K562 (cell line): ENCODE results near the gene SRGAP2B. TPM values are rescaled to one million over a fixed set of nuclear protein-coding genes. Genes with fewer than 3 reads are reported as not detected.
"Not testable (repeated sequence)": the region's sequence is repeated elsewhere in the genome, so short reads cannot be mapped to it uniquely, and the experiment has no call there.

Source experiments
- ATAC-seq: fragments of 200-7000 bp; cut with Tn5 transposase; 3 replicates; pipeline ENCODE4 v1.9.1; 2020; ENCODE audit warnings: moderate library complexity
- BruUV-seq: library from RNA; stranded (reverse); fragments of 400-500 nt; replicated peaks from 2 replicates; lab custom pipeline; 2021; lab: Mats Ljungman, UMichigan
- CTCF ChIA-PET: fragments of 300-600 bp; formaldehyde crosslinking; extraction: SDS; loops from one replicate; lab custom pipeline; 2021; ENCODE audit warnings: low intra/inter-chr PET ratio; lab: Yijun Ruan, JAX
- POLR2A ChIA-PET: fragments of 300-600, 350-650 bp; sonication (Branson Sonifier 250); formaldehyde crosslinking; extraction: SDS; loops from one replicate; lab custom pipeline; 2021; ENCODE audit warnings: antibody characterized with exemption, inconsistent platforms; lab: Yijun Ruan, JAX
- DNase-seq, 4 experiments: peaks; one replicate each; pipeline versions ENCODE4 v3.0.0 to v3.0.0-alpha.2; 2011 to 2018; ENCODE audit warnings: low spot score in 3 of 4, mixed read lengths in 3 of 4; ENCODE audit errors: extremely low read depth in 1 of 4
- FAIRE-seq: peaks from 2 replicates; lab custom pipeline; 2011; peaks lifted over from hg19 to GRCh38; lab: Jason Lieb, UNC
- H2AFZ ChIP-seq: 2 replicates; pipeline ENCODE4 v1.6.0; 2011; ENCODE audit warnings: low read depth, low read length, control low read depth, inconsistent platforms
- H3K27ac ChIP-seq: fragments of 200-600 bp; 3 replicates; pipeline ENCODE4 v1.8.0; 2011; ENCODE audit warnings: low read depth, mild to moderate bottlenecking, control low read depth, inconsistent platforms, low read length, moderate library complexity, mixed read lengths; ENCODE audit errors: extremely low read depth
- H3K27me3 ChIP-seq, 2 experiments: fragments of 300-600 bp in 1 of 2; 2 replicates in 1 of 2; 3 replicates in 1 of 2; pipeline versions ENCODE4 v1.6.0 to v1.8.0; 2011; ENCODE audit warnings: inconsistent platforms in 2 of 2, low read length in 2 of 2, mild to moderate bottlenecking in 1 of 2, mixed read lengths in 1 of 2, moderate library complexity in 1 of 2; ENCODE audit not compliant: control insufficient read depth in 2 of 2, insufficient read depth in 2 of 2
- H3K36me3 ChIP-seq: fragments of 300-600 bp; 3 replicates; pipeline ENCODE4 v1.8.0; 2011; ENCODE audit warnings: mild to moderate bottlenecking, low read length, inconsistent platforms; ENCODE audit not compliant: control insufficient read depth, insufficient read depth
- H3K4me1 ChIP-seq, 2 experiments: fragments of 200-600 bp in 1 of 2; replicated peaks in 1 of 2; 2 replicates in 1 of 2; 3 replicates in 1 of 2; pipeline versions ENCODE4 v1.5.1 to v1.8.0; 2011; ENCODE audit warnings: inconsistent platforms in 2 of 2, low read length in 2 of 2, mild to moderate bottlenecking in 1 of 2, mixed read lengths in 1 of 2, moderate library complexity in 1 of 2; ENCODE audit not compliant: control insufficient read depth in 2 of 2, insufficient read depth in 2 of 2
- H3K4me2 ChIP-seq: 2 replicates; pipeline ENCODE4 v1.6.1; 2011; ENCODE audit warnings: low read length, control low read depth, inconsistent platforms, mixed read lengths; ENCODE audit not compliant: insufficient read depth
- H3K4me3 ChIP-seq: fragments of 200-600 bp; sonication (generic), shearing (Covaris generic); 2 replicates; pipeline ENCODE4 v1.5.1; 2016; ENCODE audit warnings: control low read depth, inconsistent platforms
- H3K79me2 ChIP-seq: fragments of 200-600 bp; 3 replicates; pipeline ENCODE4 v1.8.0; 2011; ENCODE audit warnings: low read length, inconsistent platforms; ENCODE audit not compliant: control insufficient read depth, insufficient read depth
- H3K9ac ChIP-seq, 2 experiments: 2 replicates each; pipeline versions ENCODE4 v1.6.0 to v1.6.1; 2011; ENCODE audit warnings: low read depth in 2 of 2, low read length in 2 of 2, control low read depth in 1 of 2, inconsistent platforms in 1 of 2, mild to moderate bottlenecking in 1 of 2, mixed read lengths in 1 of 2; ENCODE audit not compliant: insufficient read depth in 1 of 2
- H3K9me1 ChIP-seq: one replicate; pipeline ENCODE4 v1.6.0; 2011; ENCODE audit warnings: inconsistent platforms, mild to moderate bottlenecking, low read length, moderate library complexity; ENCODE audit not compliant: control insufficient read depth, insufficient read depth
- H3K9me3 ChIP-seq: replicated peaks from 2 replicates; pipeline ENCODE4 v1.5.1; 2011; ENCODE audit warnings: low read depth, low read length, inconsistent platforms; ENCODE audit not compliant: control insufficient read depth, insufficient read depth
- H4K20me1 ChIP-seq: replicated peaks from 2 replicates; pipeline ENCODE4 v1.6.1; 2011; ENCODE audit warnings: low read length, inconsistent platforms, mixed read lengths; ENCODE audit not compliant: control insufficient read depth, insufficient read depth
- ATF3 ChIP-seq, 2 experiments: fragments of 450-650 bp in 1 of 2; sonication (generic) in 1 of 2; formaldehyde crosslinking in 1 of 2; IDR thresholded peaks in 1 of 2; conservative IDR thresholded peaks in 1 of 2; 2 replicates each; pipeline versions ENCODE4 v1.6.1 to v1.8.1; 2016 to 2023; ENCODE audit warnings: mild to moderate bottlenecking in 2 of 2, moderate library complexity in 2 of 2, inconsistent platforms in 1 of 2, missing genetic modification reagents in 1 of 2
- ATF7 ChIP-seq: fragments of 450-650 bp; IDR thresholded peaks from 2 replicates; pipeline ENCODE4 v1.7.1; 2014; ENCODE audit warnings: mild to moderate bottlenecking, moderate library complexity
- CTBP1 ChIP-seq: fragments of 450-650 bp; IDR thresholded peaks from 2 replicates; pipeline ENCODE4 v1.6.1; 2016; ENCODE audit warnings: borderline replicate concordance
- RAD21 ChIP-seq, 2 experiments: fragments of 250-450 bp in 1 of 2; fragments of 450-650 bp in 1 of 2; sonication (Bioruptor Pico) in 1 of 2; formaldehyde crosslinking in 1 of 2; IDR thresholded peaks in 1 of 2; conservative IDR thresholded peaks in 1 of 2; 2 replicates each; pipeline versions ENCODE4 v1.4.0 to v1.8.0; 2020 to 2022; ENCODE audit warnings: mild to moderate bottlenecking in 2 of 2, moderate library complexity in 1 of 2
- WGBS: fragments of 100-300 bp; shearing (Covaris generic); methylation state at CpG from one replicate; pipeline ENCODE4 v1.1.6; 2016; ENCODE audit warnings: low coverage, mixed read lengths; ENCODE audit not compliant: insufficient coverage; ENCODE audit errors: missing lambda C conversion rate; 5-methylcytosine and 5-hydroxymethylcytosine counted together
- in situ Hi-C: fragments of 300-500 bp; cut with MboI; formaldehyde crosslinking; loops from 4 replicates; pipeline ENCODE4 v1.15.0; 2018; ENCODE audit warnings: inconsistent platforms, mixed read lengths
- intact Hi-C: fragments of 100-400 bp; cut with micrococcal nuclease; formaldehyde crosslinking; loops from 2 replicates; pipeline ENCODE4 v1.14.2; 2022
- polyA plus RNA-seq, 8 experiments: library from polyadenylated mRNA; depleted of rRNA in 4 of 8; stranded (reverse) in 5 of 8; unstranded in 3 of 8; fragments of >200 nt; fragmentation: Nextera tagmentation in 2 of 8; fragmentation: Illumina TruSeq in 1 of 8; extraction: Ambion mirVana in 2 of 8; extraction: Trizol in 1 of 8; gene quantifications; 2 replicates each; pipeline versions ENCODE4 v1.2.1 to v1.2.3, GENCODE V29; 2011 to 2014; ENCODE audit warnings: inconsistent platforms in 1 of 8, missing spikeins in 1 of 8
- total RNA-seq, 7 experiments: library from RNA; depleted of rRNA in 6 of 7; stranded (reverse); fragments of >200 nt in 6 of 7; fragmentation: Illumina TruSeq in 2 of 7; extraction: Trizol in 2 of 7; gene quantifications; 2 replicates each; pipeline versions ENCODE4 v1.2.1 to v1.2.3, GENCODE V29; 2011 to 2021; ENCODE audit warnings: low replicate concordance in 1 of 7

Gene SRGAP2B
- total and polyA plus RNA-seq, 9 of the 15 experiments (the other 6 are each of a cell fraction or from before 2014, with no cell fraction given), result 2.5 to 17.6 (median 4.0) TPM

GRCh38 chr1:145019709-145020108 lies 75.4 kb downstream of the SRGAP2B start:
- POLR2A ChIA-PET; H3K9me3 ChIP-seq; in situ Hi-C loops; H3K4me2 ChIP-seq; H3K4me1 ChIP-seq; DNase-seq; FAIRE-seq; BruUV-seq; H3K27me3 ChIP-seq; H3K9me1 ChIP-seq; CTCF ChIA-PET; H3K4me3 ChIP-seq; H4K20me1 ChIP-seq; H2AFZ ChIP-seq; H3K27ac ChIP-seq; intact Hi-C loops; H3K9ac ChIP-seq; H3K36me3 ChIP-seq; H3K79me2 ChIP-seq; TF ChIP-seq ATF3 (CRISPR knock-in tag; conservative IDR thresholded peaks at IDR 0.05): not testable (repeated sequence)
- peak; percentile 64 for ATAC-seq
- WGBS, result 55% methylated on average over 1 of the region's 2 CpGs
- 0 out of 4 replicates have a peak, but pooled peaks of 1 of the 2 experiments have one; percentile 13 for TF ChIP-seq RAD21 (CRISPR knock-in tag; conservative IDR thresholded peaks at IDR 0.05 in 1 of 2, IDR thresholded peaks at IDR 0.05 in 1 of 2)
- TF ChIP-seq ATF3 (IDR thresholded peaks at IDR 0.05), result peak; percentile 61; the same call in 1 of the 2 replicates
- TF ChIP-seq ATF7, result peak; percentile 48
- 0 out of 2 replicates have a peak, but pooled peaks have one; percentile 24 for TF ChIP-seq CTBP1

- H3K9me3 ChIP-seq, H4K20me1 ChIP-seq, H3K36me3 ChIP-seq, BruUV-seq, H3K4me3 ChIP-seq, H3K4me2 ChIP-seq, H2AFZ ChIP-seq, DNase-seq, POLR2A ChIA-PET, ATAC-seq, H3K4me1 ChIP-seq, CTCF ChIA-PET, H3K27ac ChIP-seq, H3K79me2 ChIP-seq, in situ Hi-C loops, H3K27me3 ChIP-seq, H3K9ac ChIP-seq, intact Hi-C loops, H3K9me1 ChIP-seq, FAIRE-seq: not testable (repeated sequence)
- 40% methylated on average over 1 of the region's 2 CpGs for WGBS
Observed at GRCh38 chr1:145017725-145018124, 77.4 kb downstream of the SRGAP2B start.

GRCh38 chr1:145016492-145016862 lies 78.7 kb downstream of the SRGAP2B start:
- not testable (repeated sequence) for BruUV-seq, H3K9me3 ChIP-seq
- FAIRE-seq, result peak; percentile 61

More at GRCh38 chr1:145016492-145016862, 78.7 kb downstream of the SRGAP2B start:
- H3K79me2 ChIP-seq, H2AFZ ChIP-seq, H3K4me1 ChIP-seq, H3K27me3 ChIP-seq, DNase-seq, H3K36me3 ChIP-seq, H3K9ac ChIP-seq, ATAC-seq, H3K4me2 ChIP-seq, POLR2A ChIA-PET, CTCF ChIA-PET, H3K4me3 ChIP-seq, intact Hi-C loops, H3K9me1 ChIP-seq, H4K20me1 ChIP-seq, in situ Hi-C loops, H3K27ac ChIP-seq: not testable (repeated sequence)
